ENCODE measurements around the gene LMNTD2.

The LMNTD2 gene

GRCh38 chr11:508956-509355 lies 51.6 kb downstream of the LMNTD2 start:
- no peak for DNase-seq

DNA sequence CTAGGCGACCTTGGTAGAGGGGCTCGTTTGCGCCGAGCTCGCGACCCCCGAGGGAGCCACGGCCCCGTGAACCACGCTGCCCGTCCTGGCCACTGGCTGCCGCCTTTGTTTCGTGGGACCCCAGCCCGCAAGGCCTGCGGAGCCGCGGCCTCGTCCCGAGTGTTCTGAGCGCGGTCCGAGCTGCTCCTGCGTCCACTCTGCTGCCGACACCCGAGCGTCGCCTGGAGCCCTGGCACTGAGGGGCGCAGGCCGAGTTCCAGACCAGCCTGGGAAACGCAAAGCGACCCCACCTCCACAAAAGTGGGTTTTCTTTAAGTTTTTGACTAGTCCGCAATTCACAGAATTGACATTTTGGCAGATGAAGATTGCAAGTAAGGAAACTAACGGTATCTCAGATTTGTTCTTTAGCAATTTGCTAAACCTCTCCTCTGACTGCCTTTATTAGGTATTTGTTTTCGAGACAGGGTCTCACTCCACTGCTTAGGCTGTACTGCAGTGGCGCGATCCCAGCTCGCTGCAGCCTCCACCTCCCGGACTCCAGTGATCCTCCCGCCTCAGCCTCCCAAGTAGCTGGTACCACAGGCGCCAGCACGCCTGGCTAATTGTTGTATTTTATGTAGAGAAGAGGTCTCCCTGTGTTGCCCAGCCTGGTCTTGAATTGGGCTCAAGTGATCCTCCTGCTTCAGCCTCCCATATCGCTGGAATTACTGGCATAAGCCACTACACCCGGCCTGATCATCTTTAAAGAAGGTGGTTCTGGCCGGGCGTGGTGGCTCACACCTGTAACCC lies 52.6 kb downstream of the LMNTD2 start:
- DNase-seq = no peak

DNA sequence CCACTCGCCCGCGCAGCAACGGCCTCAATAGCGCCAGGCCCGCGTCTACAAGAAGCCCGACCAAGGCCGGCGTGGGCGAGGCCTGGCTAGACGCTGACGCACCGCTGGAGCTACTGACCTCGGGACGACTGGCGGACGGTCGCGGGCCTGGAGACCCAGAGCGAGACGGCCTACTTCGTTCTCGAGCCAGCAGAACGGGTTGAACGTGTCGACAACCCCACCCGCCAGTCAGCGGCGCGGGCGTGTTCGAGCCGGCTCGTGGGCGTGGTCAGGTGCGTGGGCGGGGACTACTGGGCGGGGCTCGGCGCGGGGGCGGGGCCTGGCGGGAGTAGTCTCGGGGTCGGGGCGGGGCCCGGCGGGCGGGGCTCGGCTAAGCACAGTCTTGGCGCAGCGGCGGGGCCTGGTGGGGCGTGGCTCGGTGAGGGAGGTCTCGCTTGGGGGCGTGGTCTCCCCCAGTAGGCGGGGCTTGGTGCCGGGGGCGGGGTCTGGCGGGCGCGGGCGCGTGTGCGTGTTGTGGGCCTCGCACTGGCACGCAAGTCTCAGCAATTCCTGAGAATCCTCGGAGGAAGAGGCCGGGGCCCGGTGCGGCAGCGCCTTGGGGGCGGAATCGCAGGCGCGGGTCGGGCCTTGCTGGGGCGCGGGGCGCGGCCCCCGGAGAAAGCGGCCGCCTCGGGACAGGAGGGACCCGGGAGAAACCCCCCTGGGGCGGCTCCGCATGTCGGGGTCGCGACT lies 53.4 kb downstream of the LMNTD2 start, which contains the start of gene RNH1:
Gene RNH1 (minus strand): TSS at position 248 of the 732 bp plus-strand sequence. CDS start 5,080 bp downstream, outside the sequence.
- DNase-seq = peak; percentile 92 to 94

GRCh38 chr11:506238-506994 lies 54.1 kb downstream of the LMNTD2 start:
- DNase-seq = peak; percentile 92 to 96

GRCh38 chr11:504994-505344 lies 55.6 kb downstream of the LMNTD2 start:
- no peak for DNase-seq

Data from Kasumi-1 (cell line).